AG08396 (cell line): ENCODE measurements around the gene GAS6.
"Not testable (repeated sequence)": the region's sequence is repeated elsewhere in the genome, so short reads cannot be mapped to it uniquely, and the experiment has no call there.

ENCODE experiments used
- DNase-seq: peaks from one replicate; pipeline ENCODE4 v3.0.0; 2012; ENCODE audit warnings: low spot score, mixed read lengths

The GAS6 gene

GRCh38 chr13:113837560-113838355 is 26.1 kb downstream of the GAS6 start:
- DNase-seq, result peak; percentile 96

- peak; percentile 69 for DNase-seq
Measured at GRCh38 chr13:113836768-113837559, 26.9 kb downstream of the GAS6 start.

- DNase-seq, result peak; percentile 77
Measured at GRCh38 chr13:113835461-113836270, 28.2 kb downstream of the GAS6 start.

DNA sequence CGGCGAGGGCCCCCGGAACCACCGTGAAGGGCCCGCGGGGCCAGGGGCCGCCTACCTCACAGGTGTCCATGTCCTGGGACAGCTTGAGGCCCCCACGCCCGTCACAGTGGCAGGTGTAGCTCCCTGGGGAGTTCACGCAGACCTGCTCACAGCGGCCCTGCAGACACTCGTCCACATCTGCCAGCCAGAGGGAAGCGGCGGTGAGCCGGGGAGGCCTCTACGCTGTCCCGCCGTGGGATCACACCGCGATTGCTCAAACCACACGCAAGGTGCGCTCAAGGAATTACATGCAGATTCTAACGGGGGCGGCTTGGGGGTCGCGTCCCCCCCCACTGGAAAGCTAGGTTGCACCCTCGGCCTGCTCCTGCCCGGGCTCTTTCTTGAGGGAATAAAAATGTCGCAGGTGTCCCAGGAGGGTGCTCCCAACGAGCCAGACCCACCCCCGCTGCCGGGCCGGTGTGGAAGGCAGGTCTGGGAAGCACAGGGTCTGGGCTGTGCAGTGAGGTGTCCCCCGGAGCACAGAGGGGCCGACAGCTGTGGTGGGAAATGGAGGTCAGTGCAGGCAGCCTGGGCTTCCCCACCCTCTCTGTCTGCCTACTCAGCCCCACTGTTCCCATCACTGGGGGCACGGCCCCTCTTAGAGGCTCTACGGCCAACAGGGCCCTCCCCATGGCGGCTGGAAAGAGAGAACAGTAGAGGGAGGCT is 29.2 kb downstream of the GAS6 start:
- DNase-seq, result no peak

GRCh38 chr13:113834006-113834405 is 29.9 kb downstream of the GAS6 start:
- not testable (repeated sequence) for DNase-seq

GRCh38 chr13:113833111-113833830 is 30.6 kb downstream of the GAS6 start:
- DNase-seq, result no peak

- DNase-seq, result no peak
Measured at GRCh38 chr13:113832631-113833030, 31.2 kb downstream of the GAS6 start.

DNA sequence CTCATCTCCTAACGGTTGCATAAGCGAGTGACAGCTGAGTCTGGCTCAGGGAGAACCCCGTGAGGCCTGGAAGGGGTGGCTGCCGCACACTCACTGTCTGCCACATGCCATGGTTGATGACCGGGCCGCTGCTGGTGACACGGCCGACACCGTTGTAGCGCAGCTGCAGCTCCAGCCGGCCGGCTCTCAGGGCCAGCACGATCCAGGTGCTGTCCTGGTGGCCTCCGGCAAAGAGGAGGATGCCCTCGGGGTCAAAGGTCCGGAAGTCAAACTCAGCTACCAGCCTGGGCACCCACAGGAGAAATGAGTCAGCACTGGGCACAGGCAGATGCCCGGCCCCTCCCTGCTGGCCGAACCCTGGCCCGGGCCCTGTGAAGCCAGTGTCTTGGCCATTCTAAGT is 31.7 kb downstream of the GAS6 start:
- DNase-seq, result no peak

GRCh38 chr13:113831061-113831460 is 32.8 kb downstream of the GAS6 start:
- no peak for DNase-seq

DNA sequence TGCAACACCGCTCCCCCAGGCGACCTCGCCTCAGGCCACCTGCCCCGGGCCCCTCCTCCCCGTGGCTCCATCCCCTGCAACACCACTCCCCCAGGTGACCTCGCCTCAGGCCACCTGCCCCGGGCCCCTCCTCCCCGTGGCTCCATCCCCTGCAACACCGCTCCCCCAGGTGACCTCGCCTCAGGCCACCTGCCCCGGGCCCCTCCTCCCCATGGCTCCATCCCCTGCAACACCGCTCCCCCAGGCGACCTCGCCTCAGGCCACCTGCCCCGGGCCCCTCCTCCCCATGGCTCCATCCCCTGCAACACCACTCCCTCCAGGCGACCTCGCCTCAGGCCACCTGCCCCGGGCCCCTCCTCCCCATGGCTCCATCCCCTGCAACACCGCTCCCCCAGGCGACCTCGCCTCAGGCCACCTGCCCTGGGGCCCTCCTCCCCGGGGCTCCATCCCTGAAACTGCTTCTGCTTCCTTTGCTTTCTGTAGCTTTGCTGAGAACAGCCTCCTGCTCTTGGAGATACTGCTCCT is 33.4 kb downstream of the GAS6 start:
- DNase-seq, result not testable (repeated sequence)

GRCh38 chr13:113828282-113828825 is 35.5 kb downstream of the GAS6 start:
- no peak for DNase-seq

GRCh38 chr13:113827021-113827420 is 36.9 kb downstream of the GAS6 start:
- no peak for DNase-seq

- DNase-seq, result not testable (repeated sequence)
Measured at GRCh38 chr13:113826446-113826845, 37.4 kb downstream of the GAS6 start.

GRCh38 chr13:113825841-113826240 is 38.0 kb downstream of the GAS6 start:
- no peak for DNase-seq

- no peak for DNase-seq
Measured at GRCh38 chr13:113823771-113824170, 40.1 kb downstream of the GAS6 start.

DNA sequence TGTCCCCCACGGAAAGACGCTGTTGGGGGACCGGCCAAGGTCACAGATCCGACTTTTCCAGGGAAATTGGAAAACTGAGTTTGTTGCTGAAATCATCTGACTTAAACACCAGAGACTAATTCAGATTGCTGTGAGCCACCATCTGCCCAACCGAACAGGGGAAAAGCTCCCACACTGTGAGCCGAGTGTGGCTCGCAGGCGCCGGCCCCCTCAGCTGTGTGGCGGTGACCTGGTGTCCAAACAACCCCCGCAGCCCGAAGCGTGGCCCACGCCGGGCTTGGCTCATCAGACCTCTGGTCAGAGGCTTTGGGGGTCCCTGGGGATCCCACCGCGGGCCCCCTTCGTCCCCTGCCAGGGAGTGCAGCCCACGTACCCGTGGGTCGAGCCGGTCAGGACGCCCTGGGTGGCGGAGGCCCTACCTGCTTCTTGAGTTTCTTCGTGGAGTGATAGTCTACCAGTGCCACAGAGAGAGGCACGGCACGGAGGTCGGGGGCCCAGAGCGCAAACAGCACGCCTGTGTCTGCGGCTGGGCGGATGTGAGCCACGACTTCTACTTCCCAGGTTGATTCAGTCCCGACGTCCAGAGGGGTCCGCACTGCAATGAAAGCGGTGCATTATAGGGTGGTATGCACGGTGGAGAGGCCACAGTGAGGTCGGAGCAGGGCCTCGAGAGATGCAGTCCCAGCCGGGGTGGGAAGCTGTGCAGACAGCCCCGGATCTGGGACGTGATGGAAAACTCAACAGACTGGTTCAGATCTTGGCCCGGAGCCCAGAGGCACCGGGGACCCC is 40.7 kb downstream of the GAS6 start:
- DNase-seq, result no peak

DNA sequence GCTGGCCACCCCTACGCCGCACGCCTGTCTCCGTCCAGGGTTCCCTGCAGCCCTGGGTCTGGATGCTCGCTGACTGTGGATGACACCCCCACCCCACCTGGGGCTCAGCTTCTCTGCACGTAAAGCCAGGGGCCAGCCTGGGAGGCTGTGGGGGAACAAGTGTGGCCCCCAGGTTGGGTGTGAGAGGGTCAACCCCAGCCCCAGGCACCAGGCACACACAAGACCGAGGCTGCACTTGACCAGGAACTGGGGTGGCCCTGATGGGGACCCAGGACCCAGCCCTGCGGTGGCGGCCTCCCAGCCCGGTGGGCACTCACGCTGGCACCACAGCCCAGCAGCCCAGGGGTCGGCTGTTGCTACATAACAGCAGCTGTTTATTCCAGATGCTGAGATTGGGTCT is 41.6 kb downstream of the GAS6 start:
- no peak for DNase-seq

DNA sequence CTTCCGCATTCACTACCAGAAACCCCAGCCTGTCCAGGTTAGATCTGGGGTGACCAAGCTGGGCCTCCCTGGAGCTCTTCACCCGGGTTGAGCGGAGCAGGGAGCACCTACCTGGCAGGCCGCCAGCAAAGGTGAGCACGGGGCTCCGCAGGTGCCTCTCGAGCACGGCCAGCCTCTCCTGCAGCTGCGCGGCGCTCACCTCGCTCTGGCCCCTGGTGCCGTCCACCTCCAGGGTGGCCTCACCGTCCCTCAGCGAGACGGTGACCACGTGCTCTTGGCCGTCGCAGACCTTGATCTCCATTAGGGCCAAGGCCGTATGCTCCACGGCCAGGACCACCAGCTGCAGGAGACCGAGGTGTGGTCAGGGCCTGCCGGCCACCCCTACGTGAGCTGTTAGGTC is 42.0 kb downstream of the GAS6 start:
- DNase-seq, result no peak

DNA sequence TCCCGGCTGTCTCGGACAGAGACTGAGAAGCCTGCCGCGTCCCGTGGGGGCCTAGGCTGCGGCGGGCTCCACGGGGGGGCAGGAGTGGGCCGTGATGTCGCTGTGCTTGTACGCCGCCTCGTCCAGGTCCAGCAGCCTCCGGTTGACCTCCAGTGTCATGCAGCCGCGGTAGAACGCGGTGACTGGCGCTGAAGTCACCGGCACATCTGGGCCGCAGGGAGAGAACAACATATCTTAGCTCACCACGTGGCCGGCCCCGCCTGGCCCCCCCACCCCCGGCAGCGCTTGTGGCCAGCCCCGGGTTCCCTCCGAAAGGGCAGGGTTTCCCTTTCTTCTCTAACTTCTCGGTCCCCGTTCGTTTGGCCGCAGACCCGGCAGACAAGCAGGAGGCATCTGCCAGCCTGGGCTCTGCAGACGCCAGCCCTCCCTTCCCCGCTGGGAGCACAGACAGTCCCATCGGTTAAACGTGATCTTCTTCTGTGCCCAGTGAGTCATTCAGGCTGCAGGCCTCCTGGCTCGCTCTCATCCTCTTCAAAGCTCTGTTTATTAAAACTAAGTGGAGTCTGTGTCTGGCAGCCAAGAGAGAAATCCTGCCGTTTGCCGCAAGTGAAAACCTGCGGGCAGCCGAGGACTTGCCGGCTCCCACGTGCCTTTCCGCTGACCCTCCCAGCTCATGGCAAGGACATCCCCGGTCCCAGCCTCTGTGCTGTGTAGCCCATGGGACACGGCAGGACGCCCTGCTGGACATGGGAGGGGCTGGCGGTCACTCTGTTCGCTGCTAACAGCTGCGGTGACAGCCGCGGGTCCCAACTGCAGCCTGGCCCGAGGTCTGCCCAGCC is 42.8 kb downstream of the GAS6 start:
- peak; percentile 92 for DNase-seq
